GM18505 (cell line): ENCODE results near the gene DHRS4L2.
"Not testable (repeated sequence)": the region's sequence is repeated elsewhere in the genome, so short reads cannot be mapped to it uniquely, and the experiment has no call there.

Source experiments
- ATAC-seq: cut with Tn5 transposase; IDR thresholded peaks from one replicate; pipeline ENCODE4 v1.9.1; 2021; ENCODE audit not compliant: unreplicated experiment
- POLR2A ChIP-seq: IDR thresholded peaks from 4 replicates; pipeline ENCODE4 v1.6.1; 2011; ENCODE audit warnings: borderline replicate concordance; ENCODE audit not compliant: insufficient read depth, insufficient read length; ENCODE audit errors: extremely low read depth

The DHRS4L2 gene

DNA sequence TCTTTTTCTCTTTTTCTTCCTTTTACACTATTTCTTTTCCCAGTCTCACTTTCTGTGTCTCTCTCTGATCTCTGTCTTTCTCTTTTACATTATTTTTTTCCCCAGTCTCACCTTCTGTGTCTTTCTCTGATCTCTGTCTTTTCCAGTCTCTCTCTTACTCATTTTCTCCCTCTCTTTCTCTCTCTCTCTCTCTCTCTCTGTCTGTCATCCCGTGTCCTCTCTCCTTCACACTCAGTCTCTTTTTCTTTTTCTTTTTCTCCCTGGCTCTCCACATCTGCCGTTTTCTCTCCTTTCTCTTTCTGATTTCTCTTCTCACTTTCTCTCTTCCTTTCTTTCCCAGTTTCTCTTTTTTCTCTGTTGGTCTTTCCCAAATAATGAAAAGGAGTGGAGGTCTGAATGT, 22.3 kb downstream of the DHRS4L2 start:
- ATAC-seq: no peak
- TF ChIP-seq POLR2A: no peak

DNA sequence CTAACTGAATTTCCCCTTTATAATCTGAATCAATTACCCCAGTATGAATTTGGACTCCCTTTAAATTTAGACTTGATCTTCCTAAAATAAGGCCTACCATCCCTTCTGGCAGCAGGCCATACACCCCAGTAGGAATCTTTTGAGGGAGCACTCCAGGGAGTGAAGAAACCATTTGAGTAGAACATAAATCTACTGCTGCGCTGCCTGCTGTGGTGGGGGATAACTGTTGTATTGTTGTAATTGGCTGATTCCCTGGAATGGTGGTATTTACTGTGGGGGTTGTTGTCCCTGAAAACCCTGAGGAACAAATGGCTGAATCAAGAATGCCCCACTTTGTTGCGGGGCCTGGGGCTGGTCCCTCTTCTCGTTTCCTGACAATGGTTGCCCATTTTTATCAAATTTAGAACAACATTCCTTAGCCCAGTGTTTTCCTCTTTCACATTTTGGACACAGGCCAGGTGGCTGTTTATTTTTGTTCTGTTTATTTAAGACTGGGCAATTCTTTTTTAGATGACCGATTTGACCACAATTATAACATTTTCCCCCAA, 24.1 kb downstream of the DHRS4L2 start:
- not testable (repeated sequence) for ATAC-seq

DNA sequence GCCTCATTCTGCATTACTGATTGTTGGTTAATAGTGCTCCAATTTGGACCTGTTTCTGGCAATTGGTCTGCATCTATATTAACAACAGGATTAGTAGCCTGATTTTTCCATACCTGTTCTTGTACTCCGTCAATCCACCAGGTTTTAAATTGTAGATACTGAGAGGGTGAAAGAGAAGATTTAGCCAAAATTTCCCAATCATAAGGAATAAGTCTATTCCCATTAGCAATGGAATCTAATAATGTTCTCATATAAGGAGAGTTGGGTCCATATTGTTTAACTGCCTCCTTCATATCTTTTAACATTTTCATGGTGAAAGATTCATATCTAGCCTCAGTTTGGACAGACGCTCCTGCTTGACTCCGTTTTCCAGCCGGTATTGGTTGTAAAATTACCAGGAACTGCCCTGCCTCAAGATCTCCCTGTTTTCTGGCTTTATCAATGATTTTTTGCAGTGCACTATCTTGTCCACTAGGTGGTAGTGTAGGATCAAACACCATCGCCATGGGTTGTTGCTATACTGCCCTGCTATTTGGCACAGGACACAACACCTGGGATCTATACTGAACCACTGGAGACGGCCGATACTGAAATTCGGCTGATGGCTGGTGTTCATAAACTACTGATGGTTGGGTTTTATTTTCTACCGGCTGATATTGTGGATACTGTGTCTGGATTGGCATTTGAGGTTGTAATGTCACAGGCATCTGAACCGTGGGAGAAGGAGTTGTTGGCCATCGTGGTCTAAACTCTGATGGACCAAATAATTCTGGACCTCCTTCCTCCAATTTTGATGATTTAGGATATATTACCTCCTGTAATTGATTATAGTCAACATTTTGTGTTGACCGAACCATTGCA, 25.2 kb downstream of the DHRS4L2 start:
- no peak for TF ChIP-seq POLR2A
- no peak for ATAC-seq

DNA sequence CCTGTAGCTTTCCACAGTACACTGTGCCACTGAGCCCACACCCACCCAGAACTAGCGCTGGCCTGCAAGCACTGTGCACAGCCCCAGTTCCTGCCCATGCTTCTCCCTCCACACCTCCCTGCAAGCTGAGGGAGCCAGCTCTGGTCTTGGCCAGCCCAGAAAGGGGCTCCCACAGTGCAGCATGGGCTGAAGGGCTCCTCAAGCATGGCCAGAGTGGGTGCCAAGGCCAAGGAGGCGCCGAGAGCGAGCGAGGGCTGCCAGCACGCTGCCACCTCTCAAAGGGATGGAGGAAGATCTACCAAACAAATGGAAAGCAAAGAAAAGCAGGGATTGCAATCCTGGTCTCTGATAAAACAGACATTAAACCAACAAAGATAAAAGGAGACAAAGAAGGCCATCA, 27.0 kb downstream of the DHRS4L2 start:
- not testable (repeated sequence) for ATAC-seq

DNA sequence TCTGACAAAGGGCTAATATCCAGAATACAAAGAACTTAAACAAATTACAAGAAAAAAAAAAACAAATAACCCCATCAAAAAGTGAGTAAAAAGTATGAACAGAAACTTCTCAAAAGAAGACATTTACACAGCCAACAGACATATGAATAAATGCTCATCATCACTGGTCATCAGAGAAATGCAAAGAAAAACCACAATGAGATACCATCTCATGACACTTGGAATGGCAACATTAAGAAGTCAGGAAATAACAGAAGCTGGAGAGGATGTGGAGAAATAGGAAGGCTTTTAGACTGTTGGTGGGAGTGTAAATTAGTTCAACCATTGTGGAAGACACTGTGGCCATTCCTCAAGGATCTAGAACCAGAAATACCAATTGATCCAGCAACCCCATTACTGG, 30.2 kb downstream of the DHRS4L2 start:
- not testable (repeated sequence) for ATAC-seq

DNA sequence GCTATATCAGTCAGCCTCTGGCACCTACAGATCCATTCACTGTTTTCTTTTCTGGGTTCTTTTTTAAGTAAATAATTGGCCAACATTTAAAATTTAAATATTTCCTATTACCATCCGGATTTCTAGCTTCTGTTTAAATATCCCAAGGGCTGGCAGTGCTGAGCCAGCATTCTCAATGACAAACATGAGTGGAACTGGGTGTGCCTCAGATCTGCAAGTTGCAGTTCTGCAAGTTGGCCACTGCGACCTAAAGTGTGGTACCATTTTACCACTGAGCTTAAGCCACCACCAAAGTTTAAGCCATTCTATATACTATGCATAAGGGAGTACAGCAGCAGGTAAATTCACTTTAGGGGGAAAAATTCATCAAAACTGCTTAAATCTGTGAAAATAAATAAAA, 31.2 kb downstream of the DHRS4L2 start:
- not testable (repeated sequence) for ATAC-seq

DNA sequence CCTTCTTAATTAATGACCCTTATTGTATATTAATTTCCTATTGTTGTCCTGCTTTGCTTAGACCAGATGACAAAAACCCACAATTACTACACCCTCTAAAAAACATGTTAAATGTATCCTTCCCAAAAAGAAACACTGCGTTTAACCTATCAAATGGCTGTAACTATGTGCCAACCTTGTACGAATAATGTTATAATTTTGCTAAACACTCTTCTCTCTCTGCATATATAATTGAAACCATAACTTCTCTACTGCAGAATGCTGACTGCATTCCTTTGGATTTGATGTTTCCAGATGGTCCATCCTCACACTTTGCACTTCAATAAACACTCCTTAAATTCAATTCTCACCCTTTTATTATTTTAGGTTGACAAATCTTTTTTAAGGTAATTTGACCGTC, 31.8 kb downstream of the DHRS4L2 start:
- not testable (repeated sequence) for ATAC-seq

DNA sequence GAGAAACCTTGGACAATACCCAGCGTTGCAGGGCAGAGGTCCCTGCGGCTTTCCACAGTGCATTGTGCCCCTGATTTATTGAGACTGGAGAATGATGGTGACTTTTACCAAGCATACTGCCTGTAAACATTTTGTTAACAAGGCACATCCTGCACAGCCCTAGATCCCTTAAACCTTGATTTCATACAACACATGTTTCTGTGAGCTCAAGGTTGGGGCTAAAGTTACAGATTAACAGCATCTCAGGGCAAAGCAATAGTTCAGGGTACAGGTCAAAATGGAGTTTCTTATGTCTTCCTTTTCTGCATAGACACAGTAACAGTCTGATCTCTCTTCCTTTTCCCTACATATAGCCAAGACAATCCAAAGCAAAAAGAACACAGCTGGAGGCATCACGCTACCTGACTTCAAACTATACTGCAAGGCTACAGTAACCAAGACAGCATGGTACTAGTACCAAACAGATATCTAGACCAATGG, 36.2 kb downstream of the DHRS4L2 start:
- ATAC-seq: not testable (repeated sequence)

DNA sequence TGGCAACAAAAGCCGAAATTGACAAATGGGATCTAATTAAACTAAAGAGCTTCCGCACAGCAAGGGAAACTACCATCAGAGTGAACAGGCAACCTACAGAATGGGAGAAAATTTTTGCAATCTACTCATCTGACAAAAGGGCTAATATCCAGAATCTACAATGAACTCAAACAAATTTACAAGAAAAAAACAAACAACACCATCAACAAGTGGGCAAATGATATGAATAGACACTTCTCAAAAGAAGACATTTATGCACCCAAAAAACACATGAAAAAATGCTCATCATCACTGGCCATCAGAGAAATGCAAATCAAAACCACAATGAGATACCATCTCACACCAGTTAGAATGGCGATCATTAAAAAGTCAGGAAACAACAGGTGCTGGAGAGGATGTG, 41.0 kb downstream of the DHRS4L2 start:
- not testable (repeated sequence) for ATAC-seq

DNA sequence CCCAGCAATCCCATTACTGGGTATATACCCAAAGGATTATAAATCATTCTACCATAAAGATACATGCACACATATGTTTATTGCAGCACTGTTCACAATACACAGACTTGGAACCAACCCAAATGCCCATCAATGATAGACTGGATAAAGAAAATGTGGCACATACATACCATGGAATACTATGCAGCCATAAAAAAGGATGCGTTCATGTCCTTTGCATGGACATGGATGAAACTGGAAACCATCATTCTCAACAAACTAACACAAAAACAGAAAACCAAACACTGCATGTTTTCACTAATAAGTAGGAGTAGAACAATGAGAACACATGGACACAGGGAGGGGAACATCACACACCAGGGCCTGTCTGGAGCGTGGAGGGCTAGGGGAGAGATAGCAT, 42.6 kb downstream of the DHRS4L2 start:
- not testable (repeated sequence) for ATAC-seq

DNA sequence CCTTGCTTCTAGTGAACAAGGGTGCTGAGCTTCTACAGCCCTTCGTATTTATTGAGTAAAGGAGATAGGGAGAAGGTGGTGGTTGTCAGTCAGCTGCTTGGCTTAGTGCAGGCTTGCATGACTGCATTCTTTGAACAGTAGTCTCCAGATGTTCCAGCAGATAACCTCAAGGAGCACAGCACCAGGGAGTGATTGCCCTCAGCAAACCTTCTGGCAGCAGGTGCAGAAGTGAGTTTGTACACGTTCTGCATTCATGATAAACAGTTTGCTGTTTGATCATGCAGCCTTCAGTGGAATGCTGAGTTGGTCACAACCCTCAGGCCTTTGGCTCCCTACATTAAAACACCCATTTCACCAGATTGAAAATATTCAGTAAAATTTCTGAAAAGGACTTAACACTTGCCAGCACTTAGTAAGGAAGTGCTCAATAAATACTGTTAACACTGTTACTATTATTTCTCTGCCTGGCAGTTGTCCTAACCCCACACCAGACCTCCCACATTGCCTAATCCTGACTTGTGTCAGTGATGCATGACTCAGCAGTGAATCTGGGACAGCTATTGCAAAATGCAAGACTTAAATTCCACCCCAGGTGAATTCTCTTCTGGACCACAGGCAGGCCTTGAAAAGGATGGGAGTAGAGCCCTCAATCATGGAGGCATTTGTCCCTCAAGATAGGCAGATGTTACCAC, 44.1 kb downstream of the DHRS4L2 start:
- no peak for ATAC-seq
- TF ChIP-seq POLR2A: no peak

DNA sequence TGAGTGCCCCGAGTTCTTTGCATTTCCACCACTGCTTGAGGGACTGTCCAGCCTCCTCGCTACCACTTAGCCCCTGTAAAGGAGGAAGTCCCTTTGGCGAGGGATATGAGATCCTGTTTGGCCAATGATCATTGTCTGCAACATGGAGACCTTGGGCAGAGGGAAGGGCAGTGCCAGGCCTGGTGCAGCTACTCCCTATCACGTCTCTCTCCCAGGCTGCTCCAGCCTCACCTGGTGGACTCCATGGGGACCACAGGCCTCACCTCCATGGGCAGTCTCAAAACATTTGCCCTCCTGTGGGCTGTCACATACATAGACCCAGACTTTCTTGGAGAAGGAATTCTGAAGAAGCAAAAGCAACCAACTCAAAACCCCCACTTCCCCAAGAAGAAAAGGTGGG, 47.0 kb downstream of the DHRS4L2 start:
- not testable (repeated sequence) for ATAC-seq

DNA sequence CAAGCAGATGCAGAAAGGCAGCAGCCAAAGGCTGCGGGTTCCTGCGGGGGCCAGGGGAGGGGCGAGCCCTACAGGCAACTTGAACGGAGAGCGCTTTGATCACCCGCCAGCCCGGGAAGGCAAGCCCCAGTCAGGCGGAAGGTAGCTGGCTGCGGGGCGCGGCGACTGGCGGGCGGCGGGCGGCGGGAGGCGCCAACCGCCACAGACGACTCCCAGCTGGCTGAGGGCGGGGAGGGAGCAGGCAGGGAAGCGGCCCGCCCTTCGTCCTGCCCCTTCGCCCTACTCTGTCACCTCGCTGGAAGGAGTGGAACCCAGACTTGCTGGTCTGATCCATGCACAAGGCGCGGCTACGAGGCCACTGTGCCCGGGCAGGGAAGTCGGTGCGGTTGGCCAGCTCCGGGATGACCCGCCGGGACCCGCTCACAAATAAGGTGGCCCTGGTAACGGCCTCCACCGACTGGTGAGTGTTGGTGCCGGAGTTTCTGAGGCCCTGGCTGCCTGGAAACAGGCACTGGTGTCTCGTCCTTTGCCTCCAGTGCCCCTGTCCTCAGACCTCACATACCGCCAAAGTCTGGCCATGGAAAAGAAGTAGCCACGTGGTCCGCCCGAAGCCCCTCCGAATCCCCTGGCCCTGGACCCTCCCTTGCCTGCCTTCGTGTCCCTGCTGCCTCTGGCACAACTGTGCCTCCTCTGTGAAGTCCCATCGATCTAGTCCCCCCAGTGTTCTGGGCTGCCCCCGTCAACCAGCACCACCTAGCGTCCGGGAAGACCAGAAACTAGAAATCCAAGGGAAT, 47.6 kb downstream of the DHRS4L2 start:
- peak; percentile 71 for ATAC-seq

DNA sequence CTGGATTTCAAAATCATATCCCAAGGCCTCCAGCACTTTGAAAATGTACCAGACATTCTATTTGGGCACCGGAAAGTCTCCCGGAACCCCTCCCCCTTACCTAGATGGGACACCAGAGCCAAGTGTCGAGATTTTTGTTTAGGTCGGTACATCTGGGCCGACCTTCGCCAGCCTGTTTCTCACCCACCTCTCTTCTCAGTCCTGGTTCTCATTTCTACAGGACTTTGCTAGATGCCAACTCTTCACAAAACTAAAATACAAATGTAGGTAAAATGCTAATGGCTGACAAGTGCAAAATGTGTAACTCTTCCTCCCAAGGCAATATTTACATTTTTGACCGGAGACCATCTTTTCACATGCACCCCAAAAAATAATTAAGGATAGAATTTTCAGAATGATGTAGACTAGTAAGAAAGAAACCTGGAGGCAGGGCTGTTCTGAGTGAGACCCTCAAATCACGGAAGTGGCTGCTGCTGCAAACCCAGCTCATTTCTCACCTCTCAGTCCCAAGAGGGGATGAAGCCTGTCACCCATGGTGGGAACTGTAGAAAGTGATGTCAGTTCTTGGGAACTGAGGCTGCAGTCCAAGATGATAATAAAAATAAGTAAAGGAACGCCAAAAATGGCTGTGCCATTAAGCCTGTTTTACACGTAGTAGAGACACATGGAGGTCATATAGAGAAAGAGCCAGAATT, 48.4 kb downstream of the DHRS4L2 start:
- ATAC-seq: not testable (repeated sequence)

More for the DNA sequence above, 47.6 kb downstream of the DHRS4L2 start:
- TF ChIP-seq POLR2A: peak; percentile 49
